Measurements from ENCODE around the gene BRSK2.

The BRSK2 gene

DNA sequence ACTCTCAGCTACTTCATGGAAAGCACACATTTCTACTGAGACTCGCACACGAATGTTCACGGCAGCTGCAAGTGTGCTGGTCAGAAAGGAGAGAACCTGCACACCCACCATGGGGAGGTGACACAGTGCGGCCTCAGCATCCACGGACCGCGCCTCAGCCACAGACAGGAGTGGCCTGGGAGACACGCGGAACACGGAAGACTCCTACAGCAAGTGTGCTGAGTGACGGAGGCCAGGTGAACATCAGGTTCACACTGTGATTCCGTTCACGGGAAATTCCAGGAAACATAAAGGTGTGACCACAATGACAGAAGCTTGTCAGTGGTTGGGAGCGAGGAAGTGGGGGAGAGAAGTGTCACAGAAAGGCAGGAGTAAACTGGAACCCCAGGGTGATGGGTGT, 110.2 kb downstream of the BRSK2 start:
- TF ChIP-seq, protein P1, sequence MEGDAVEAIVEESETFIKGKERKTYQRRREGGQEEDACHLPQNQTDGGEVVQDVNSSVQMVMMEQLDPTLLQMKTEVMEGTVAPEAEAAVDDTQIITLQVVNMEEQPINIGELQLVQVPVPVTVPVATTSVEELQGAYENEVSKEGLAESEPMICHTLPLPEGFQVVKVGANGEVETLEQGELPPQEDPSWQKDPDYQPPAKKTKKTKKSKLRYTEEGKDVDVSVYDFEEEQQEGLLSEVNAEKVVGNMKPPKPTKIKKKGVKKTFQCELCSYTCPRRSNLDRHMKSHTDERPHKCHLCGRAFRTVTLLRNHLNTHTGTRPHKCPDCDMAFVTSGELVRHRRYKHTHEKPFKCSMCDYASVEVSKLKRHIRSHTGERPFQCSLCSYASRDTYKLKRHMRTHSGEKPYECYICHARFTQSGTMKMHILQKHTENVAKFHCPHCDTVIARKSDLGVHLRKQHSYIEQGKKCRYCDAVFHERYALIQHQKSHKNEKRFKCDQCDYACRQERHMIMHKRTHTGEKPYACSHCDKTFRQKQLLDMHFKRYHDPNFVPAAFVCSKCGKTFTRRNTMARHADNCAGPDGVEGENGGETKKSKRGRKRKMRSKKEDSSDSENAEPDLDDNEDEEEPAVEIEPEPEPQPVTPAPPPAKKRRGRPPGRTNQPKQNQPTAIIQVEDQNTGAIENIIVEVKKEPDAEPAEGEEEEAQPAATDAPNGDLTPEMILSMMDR (IDR thresholded peaks at IDR 0.05) = no peak
- H3K27ac ChIP-seq = no peak overlapping the region
- DNase-seq (ENCODE audit: low spot score) = no peak

DNA sequence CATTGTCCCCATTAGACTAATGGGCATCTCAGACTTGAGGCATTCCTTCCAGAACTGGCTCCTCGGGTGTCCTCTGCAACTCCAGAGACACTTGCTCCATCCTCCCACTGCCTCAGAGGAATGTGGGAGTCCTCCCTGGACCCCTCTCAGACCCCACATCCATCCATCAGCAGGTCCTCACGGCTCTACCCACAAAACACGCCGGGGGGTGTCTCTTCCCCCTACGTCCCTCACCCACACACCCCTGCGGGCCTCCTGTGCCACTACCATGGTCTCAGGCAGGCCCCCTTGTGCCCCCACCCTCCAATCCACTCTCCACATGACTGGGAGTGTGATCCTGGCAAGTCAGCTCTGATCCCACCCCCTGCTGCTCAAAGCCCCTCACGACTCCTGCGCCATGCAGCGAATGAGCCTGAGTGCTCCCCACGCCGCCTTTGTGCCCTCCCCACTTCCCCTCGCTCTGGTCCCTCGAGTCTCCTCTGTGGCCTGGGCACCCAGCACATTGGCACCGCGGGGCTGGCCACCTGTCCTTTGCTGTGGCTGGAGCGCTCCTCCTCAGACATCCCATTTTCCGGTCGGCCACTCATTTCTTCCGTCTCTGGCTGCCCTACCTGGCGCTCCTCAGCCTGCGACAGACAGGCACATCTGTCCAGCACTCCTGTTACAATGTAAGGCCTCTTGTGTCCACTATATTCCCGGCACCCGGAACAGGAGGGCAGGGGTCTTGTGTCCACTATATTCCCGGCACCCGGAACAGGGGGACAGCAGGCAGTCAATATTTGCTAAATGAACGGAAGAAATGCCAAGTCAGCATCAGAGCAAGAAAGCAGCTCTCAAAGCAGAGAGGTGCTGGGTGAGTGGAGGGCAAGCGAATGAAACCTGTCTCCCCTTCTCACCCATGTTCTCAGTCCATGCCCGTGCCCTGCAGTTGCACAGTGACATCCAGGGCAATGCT, 111.0 kb downstream of the BRSK2 start:
- Histone ChIP-seq H3K4me3 (no peak overlapping the region), H3K27ac (no peak overlapping the region)
- TF ChIP-seq, protein P1 (IDR thresholded peaks at IDR 0.05) = no peak
- DNase-seq (ENCODE audit: low spot score) = no peak

More for the DNA sequence above, 110.2 kb downstream of the BRSK2 start:
- H3K4me3 ChIP-seq = no peak overlapping the region

DNA sequence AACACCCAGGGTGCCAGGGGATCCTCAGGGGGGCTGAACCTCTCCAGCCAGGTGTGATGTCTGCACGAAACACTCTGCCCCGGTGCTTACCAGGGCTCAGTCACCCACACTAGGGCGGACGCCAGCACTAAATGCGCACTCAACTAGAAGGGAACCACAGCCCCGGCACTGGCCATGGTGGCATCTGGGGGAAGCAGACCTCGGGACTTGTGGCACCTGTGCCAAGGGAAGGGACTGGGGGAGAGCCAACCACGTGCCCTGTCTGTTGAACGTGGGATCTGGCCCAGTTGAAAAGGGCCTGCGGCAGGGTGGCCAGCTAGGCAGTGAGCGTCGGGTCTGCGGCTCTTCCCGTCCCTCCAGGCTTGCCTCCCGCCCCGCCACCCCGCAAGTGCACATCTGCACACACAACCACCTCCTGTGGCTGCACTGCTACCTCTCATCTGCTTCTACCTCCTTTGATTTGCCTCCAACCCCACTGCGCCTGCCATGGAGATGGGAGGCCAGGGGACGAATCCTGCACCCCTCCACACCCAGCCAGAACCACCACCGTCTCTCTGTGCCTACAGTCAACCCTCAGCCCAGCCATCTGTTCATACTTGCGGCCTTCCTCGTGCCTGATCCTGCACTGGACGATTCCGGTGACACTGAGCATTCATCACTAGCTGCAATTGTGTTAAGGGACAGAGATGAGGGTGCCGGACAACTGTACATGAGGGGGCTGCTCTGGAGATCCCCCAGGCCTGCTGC, 111.9 kb downstream of the BRSK2 start:
- DNase-seq (ENCODE audit: low spot score) = no peak
- Histone ChIP-seq H3K4me3 (no peak overlapping the region), H3K27ac (peak overlapping the region in 1 of 2 donors; percentile 93)
- TF ChIP-seq, protein P1 (IDR thresholded peaks at IDR 0.05) = no peak

DNA sequence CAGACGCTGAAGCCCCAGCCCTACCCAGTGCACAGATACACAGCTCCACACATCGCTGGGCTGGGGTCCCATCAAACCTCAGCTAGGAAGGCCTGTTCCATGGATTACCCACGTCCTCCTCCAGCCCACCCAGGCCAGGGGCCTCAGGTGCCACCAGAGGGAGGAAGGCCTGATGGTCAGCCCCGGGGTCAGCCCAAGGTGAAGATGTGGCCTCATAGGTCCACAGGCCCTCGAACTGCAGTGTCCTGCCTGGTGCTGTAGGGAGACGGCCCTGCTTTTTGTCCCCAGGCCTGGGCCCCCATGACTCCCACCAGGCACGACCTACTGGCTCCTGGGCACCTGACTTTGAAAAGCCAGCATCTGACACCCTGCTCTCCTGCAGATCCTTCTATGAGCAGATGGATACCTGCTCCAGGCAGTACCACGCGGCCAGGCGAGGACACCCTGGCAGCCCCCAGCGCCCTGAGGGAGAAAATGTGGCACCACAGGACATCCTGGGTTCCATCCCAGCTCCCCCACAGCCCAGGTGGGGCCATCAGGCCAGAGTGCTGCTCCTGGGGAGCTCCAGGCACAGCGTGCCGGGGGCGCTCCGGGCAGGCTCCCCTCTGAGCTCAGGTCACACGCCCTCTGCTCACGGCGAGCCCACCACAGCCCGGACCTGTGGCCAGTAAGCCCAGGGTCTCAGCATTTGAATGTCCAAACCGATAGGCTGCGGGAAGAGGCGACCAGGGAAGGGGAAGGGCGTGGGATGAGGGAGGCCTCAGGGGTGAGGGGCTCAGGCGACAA, 112.6 kb downstream of the BRSK2 start:
- DNase-seq (ENCODE audit: low spot score) = no peak
- TF ChIP-seq, protein P1 (IDR thresholded peaks at IDR 0.05) = no peak
- peak overlapping the region; percentile 34 for H3K4me3 ChIP-seq
- peak overlapping the region; percentile 44 to 93 for H3K27ac ChIP-seq

DNA sequence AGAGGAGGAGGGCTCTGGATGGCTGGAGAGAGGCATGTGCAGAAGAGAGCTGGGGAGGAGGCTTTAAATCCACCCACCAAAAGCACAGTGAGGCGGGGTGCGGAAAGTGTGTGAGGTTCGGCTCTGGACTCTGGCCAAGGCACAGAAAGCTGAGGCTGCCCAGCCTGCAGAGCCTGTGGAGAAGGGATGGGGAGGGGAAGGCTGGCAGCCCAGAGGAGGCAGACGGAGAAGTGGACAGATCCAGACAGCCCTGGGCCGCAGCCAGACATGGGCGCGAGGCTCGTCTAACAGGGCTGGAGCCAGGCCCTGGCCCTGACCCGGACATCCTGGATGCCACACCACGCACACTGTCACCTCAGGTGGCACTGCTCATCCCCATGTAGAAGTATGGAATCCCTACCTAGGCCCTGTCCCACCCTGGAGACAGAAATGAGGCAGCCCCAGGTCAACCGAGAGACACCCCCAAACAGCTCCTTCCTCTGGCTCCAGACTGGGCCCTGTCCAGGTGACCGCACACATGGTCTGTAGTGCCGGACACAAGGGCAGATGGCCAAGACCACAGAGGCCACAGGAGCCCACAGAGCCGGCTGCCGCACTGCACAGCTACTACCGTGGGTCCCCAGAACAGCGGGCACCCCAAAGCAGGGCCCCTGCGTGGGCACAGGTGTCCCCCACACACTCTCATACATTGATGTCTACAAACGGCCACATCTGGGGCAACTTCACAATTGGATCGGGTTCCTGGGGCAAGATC, 113.4 kb downstream of the BRSK2 start:
- Histone ChIP-seq H3K4me3 (peak overlapping the region; percentile 34), H3K27ac (peak overlapping the region; percentile 44 to 93)
- TF ChIP-seq, protein P1 (IDR thresholded peaks at IDR 0.05) = no peak
- no peak for DNase-seq (ENCODE audit: low spot score)

DNA sequence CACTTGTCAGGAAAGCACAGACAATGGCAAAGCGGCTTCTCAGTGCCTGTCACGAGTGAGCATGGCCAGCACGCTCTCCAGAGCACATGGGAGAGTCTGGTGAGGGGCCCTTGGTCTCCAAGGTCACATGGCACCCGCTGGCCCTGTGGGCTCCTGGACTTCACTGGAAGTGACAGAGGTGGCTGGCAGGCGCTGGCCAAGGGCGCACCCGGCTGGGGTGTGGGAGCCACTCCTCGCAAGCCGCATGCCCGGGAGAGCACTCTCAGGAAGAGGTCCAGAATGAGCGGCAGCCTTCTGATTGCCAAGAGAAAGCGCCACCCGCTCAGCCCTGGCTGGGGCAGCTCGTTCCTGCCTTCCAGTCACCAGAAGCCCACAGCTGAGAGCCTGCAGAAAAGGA, 114.0 kb downstream of the BRSK2 start:
- no peak for DNase-seq (ENCODE audit: low spot score)
- H3K4me3 ChIP-seq = peak overlapping the region; percentile 34
- H3K27ac ChIP-seq = peak overlapping the region; percentile 44 to 93
- TF ChIP-seq, protein P1 (IDR thresholded peaks at IDR 0.05) = no peak
